Colonic mucosa (tissue), 4 donors: ENCODE results near the gene FAM193B. TPM values are rescaled to one million over a fixed set of nuclear protein-coding genes. Genes with fewer than 3 reads are reported as not detected.

Experiments
- DNase-seq: peaks from one replicate; pipeline ENCODE4 v3.0.0-alpha.2; 2020
- H3K27ac ChIP-seq: fragments of 200-600 bp; one replicate; pipeline ENCODE4 v1.8.0; 2021
- H3K27me3 ChIP-seq: fragments of 200-600 bp; one replicate; pipeline ENCODE4 v1.8.0; 2021
- H3K36me3 ChIP-seq: fragments of 200-600 bp; one replicate; pipeline ENCODE4 v1.8.0; 2021
- H3K4me1 ChIP-seq: fragments of 200-600 bp; one replicate; pipeline ENCODE4 v1.8.0; 2021; ENCODE audit warnings: mild to moderate bottlenecking
- H3K4me3 ChIP-seq: fragments of 200-600 bp; one replicate; pipeline ENCODE4 v1.8.0; 2021
- H3K9ac ChIP-seq, 2 donors: one replicate each; pipeline ENCODE4 v1.7.0; 2013; ENCODE audit warnings: control low read depth in 2 of 2, low read depth in 2 of 2, low read length in 2 of 2
- H3K9me3 ChIP-seq: fragments of 200-600 bp; one replicate; pipeline ENCODE4 v1.8.0; 2021
- CTCF ChIP-seq: fragments of 200-600 bp; IDR thresholded peaks from one replicate; pipeline ENCODE4 v1.8.0; 2022; ENCODE audit warnings: antibody characterized with exemption, mild to moderate bottlenecking
- intact Hi-C: fragments of 100-400 bp; cut with DNase I; formaldehyde crosslinking; loops from one replicate; pipeline ENCODE4 v1.14.1; 2022
- total RNA-seq, 2 donors: library from RNA; stranded (reverse); fragmentation: NEBNext Ultra II Directional in 1 of 2; extraction: Animal tissue kit (Norgen Biotek cat#: 25700) in 1 of 2; gene quantifications; one replicate each; pipeline ENCODE4 v1.2.1, GENCODE V29; 2021
- donor health status: healthy.
- donor health status: DM: no; HTN: no; CAD: no.
- donor health status: DM: no; HTN: no; CAD: no.

Gene FAM193B
- total RNA-seq, 2 donors from 2014 or later = 39.4 to 78.6 TPM

- H3K4me1 ChIP-seq = peaks cover 3% of the 10 kb centered on the region
- DNase-seq = no peak
- intact Hi-C loops = no loop called here
- H3K27me3 ChIP-seq = no peaks in the 10 kb centered on the region
- H3K27ac ChIP-seq = no peak overlapping the region
- no peak for TF ChIP-seq CTCF
- no peak overlapping the region for H3K9ac ChIP-seq
- no peak overlapping the region for H3K4me3 ChIP-seq
- no peaks in the 10 kb centered on the region for H3K36me3 ChIP-seq
- no peaks in the 10 kb centered on the region for H3K9me3 ChIP-seq
Measured at GRCh38 chr5:177557796-177558195, 3.4 kb upstream of the FAM193B start.

DNA sequence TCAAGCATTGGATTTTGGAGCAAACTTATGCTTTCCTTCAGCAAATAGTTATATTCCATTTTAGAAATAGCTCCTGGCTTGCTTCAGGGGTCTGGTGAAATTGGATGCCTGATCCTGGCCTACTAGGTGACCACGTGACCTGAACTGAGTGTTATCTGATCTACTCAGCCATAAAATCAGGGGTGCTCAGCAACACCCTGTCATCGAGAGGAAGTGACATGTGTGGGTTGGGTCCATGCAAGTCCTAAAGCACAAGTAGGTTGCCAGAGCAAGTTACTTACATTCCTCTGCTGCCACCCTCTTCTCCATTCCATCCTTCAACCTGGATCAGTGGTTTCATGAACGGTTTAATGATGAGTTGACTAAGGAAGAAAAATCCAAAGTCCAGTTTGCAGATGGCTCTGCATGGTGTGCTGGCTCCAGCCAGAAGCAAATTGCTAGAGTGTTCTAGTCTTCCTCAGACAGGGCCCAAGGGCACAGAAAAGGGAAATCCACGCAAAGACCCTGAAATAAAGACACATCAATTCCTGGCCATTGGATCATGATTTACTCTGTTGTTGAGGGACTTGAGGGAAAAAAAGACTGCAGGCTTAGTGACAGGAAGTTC is 2.8 kb upstream of the FAM193B start:
- Histone ChIP-seq H3K4me3 (no peak overlapping the region), H3K9me3 (no peaks in the 10 kb centered on the region), H3K36me3 (no peaks in the 10 kb centered on the region), H3K27ac (no peak overlapping the region), H3K9ac (no peak overlapping the region), H3K4me1 (peaks cover 3% of the 10 kb centered on the region), H3K27me3 (no peaks in the 10 kb centered on the region)
- no peak for TF ChIP-seq CTCF
- DNase-seq = peak; percentile 47
- intact Hi-C loops = no loop called here

- no peak for DNase-seq
- H3K27ac ChIP-seq = no peak overlapping the region
- TF ChIP-seq CTCF = no peak
- intact Hi-C loops = no loop called here
- no peaks in the 10 kb centered on the region for H3K9me3 ChIP-seq
- no peak overlapping the region for H3K9ac ChIP-seq
- no peaks in the 10 kb centered on the region for H3K27me3 ChIP-seq
- H3K4me1 ChIP-seq = peaks cover 3% of the 10 kb centered on the region
- no peak overlapping the region for H3K4me3 ChIP-seq
- H3K36me3 ChIP-seq = no peaks in the 10 kb centered on the region
Measured at GRCh38 chr5:177555665-177556064, 1.3 kb upstream of the FAM193B start.

- no peak for TF ChIP-seq CTCF
- no peaks in the 10 kb centered on the region for H3K9me3 ChIP-seq
- intact Hi-C loops = no loop called here
- no peak overlapping the region for H3K27ac ChIP-seq
- H3K4me3 ChIP-seq = peak overlapping the region; percentile 60
- H3K4me1 ChIP-seq = peaks cover 3% of the 10 kb centered on the region
- no peak overlapping the region for H3K9ac ChIP-seq
- no peaks in the 10 kb centered on the region for H3K27me3 ChIP-seq
- H3K36me3 ChIP-seq = no peaks in the 10 kb centered on the region
- DNase-seq = no peak
Measured at GRCh38 chr5:177555228-177555627, 865 bp upstream of the FAM193B start.

- intact Hi-C loops = no loop called here
- peak; percentile 61 for DNase-seq
- H3K9ac ChIP-seq = peak overlapping the region; percentile 81 to 84
- H3K4me1 ChIP-seq = peaks cover 3% of the 10 kb centered on the region
- no peaks in the 10 kb centered on the region for H3K9me3 ChIP-seq
- peak overlapping the region; percentile 69 for H3K27ac ChIP-seq
- H3K36me3 ChIP-seq = no peaks in the 10 kb centered on the region
- no peaks in the 10 kb centered on the region for H3K27me3 ChIP-seq
- H3K4me3 ChIP-seq = peak overlapping the region; percentile 97
- TF ChIP-seq CTCF = no peak
Measured at GRCh38 chr5:177553671-177554429, 513 bp downstream of the FAM193B start.
